Measurements from ENCODE around the gene ACAD11.

Gene ACAD11

DNA sequence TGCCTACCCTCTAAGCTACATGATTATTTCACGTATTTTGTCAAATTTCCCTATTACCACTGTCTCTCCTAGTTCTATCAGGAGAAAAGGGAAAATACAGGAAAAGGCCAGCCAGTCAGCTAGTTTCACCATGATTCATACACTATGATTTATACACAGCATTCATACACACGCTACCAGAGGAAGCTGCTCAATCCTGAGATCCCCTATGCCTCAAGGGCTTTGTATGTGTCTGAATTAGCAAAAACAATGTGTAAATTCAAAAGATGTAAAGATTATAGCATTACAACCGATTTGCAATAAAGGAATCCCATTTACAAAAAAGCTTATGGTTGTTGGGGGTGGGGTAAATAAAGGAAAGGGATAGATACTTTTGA is 65.7 kb downstream of the ACAD11 start:
- TF ChIP-seq FOXM1 (IDR thresholded peaks at IDR 0.05; ENCODE audit: borderline replicate concordance): no peak
- no peak for DNase-seq (ENCODE audit: extremely low spot score)
- ChIA-PET POLR2A (interaction anchor here (1.2 kb wide), 1 partner anchor 66 kb away, joined by 3 read pairs; the partner anchor contains the start of genes ACAD11 and UBA5), CTCF (interaction anchor here (0.7 kb wide), 1 partner anchor 44 kb away, joined by 3 read pairs; no protein-coding TSS in a partner anchor)

- no peak for DNase-seq (ENCODE audit: extremely low spot score)
- ChIA-PET CTCF (interaction anchor here (0.7 kb wide), 1 partner anchor 44 kb away, joined by 3 read pairs; no protein-coding TSS in a partner anchor), POLR2A (no interaction called here)
- no peak for TF ChIP-seq ARNT (IDR thresholded peaks at IDR 0.05)
- TF ChIP-seq L3MBTL2 (conservative IDR thresholded peaks at IDR 0.05): no peak
- TF ChIP-seq FOXM1 (IDR thresholded peaks at IDR 0.05; ENCODE audit: borderline replicate concordance): no peak
- no peak for TF ChIP-seq SP1 (IDR thresholded peaks at IDR 0.05)
- TF ChIP-seq FOXK2 (IDR thresholded peaks at IDR 0.05): no peak
- no peak for TF ChIP-seq SUZ12 (IDR thresholded peaks at IDR 0.05)
- TF ChIP-seq ZNF384 (IDR thresholded peaks at IDR 0.05): no peak
- no peak for TF ChIP-seq BHLHE40 (IDR thresholded peaks at IDR 0.05; ENCODE audit: borderline replicate concordance)
- no peak for TF ChIP-seq HDGF (IDR thresholded peaks at IDR 0.05; ENCODE audit: borderline replicate concordance)
- TF ChIP-seq, protein P1, sequence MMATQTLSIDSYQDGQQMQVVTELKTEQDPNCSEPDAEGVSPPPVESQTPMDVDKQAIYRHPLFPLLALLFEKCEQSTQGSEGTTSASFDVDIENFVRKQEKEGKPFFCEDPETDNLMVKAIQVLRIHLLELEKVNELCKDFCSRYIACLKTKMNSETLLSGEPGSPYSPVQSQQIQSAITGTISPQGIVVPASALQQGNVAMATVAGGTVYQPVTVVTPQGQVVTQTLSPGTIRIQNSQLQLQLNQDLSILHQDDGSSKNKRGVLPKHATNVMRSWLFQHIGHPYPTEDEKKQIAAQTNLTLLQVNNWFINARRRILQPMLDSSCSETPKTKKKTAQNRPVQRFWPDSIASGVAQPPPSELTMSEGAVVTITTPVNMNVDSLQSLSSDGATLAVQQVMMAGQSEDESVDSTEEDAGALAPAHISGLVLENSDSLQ (IDR thresholded peaks at IDR 0.05): no peak
- no peak for TF ChIP-seq TARDBP (IDR thresholded peaks at IDR 0.05)
- TF ChIP-seq NFRKB (IDR thresholded peaks at IDR 0.05): no peak
These were observed 66.2 kb downstream of the ACAD11 start for GRCh38 chr3:132593241-132593946.

GRCh38 chr3:132592216-132592615 is 67.4 kb downstream of the ACAD11 start:
- TF ChIP-seq L3MBTL2 (conservative IDR thresholded peaks at IDR 0.05) (no peak), FOXA1 (IDR thresholded peaks at IDR 0.05) (no peak), LEF1 (IDR thresholded peaks at IDR 0.05; ENCODE audit: borderline replicate concordance) (no peak), NFRKB (IDR thresholded peaks at IDR 0.05) (no peak), FOXM1 (IDR thresholded peaks at IDR 0.05; ENCODE audit: borderline replicate concordance) (no peak), CTBP1 (IDR thresholded peaks at IDR 0.05; ENCODE audit: borderline replicate concordance) (no peak), SP1 (IDR thresholded peaks at IDR 0.05) (no peak), ARNT (IDR thresholded peaks at IDR 0.05) (no peak)
- TF ChIP-seq, protein P1 (IDR thresholded peaks at IDR 0.05): no peak
- POLR2A ChIA-PET: no interaction called here
- CTCF ChIA-PET: no interaction called here
- DNase-seq (ENCODE audit: extremely low spot score): no peak

- TF ChIP-seq TARDBP (IDR thresholded peaks at IDR 0.05) (no peak), ARNT (IDR thresholded peaks at IDR 0.05) (no peak), FOXK2 (IDR thresholded peaks at IDR 0.05) (no peak), SUZ12 (IDR thresholded peaks at IDR 0.05) (no peak), ZNF384 (IDR thresholded peaks at IDR 0.05) (no peak)
- ChIA-PET POLR2A (no interaction called here), CTCF (no interaction called here)
- no peak for DNase-seq (ENCODE audit: extremely low spot score)
These were observed 72.2 kb downstream of the ACAD11 start for GRCh38 chr3:132587401-132587800.

GRCh38 chr3:132573797-132574211 is 85.8 kb downstream of the ACAD11 start:
- no peak for TF ChIP-seq FOXA1 (IDR thresholded peaks at IDR 0.05)
- TF ChIP-seq ZNF384 (IDR thresholded peaks at IDR 0.05): no peak
- no peak for TF ChIP-seq ARNT (IDR thresholded peaks at IDR 0.05)
- no peak for TF ChIP-seq TARDBP (IDR thresholded peaks at IDR 0.05)
- no peak for TF ChIP-seq SUZ12 (IDR thresholded peaks at IDR 0.05)
- no peak for TF ChIP-seq FOXM1 (IDR thresholded peaks at IDR 0.05; ENCODE audit: borderline replicate concordance)
- TF ChIP-seq L3MBTL2 (conservative IDR thresholded peaks at IDR 0.05): no peak
- ChIA-PET CTCF (no interaction called here), POLR2A (no interaction called here)
- DNase-seq (ENCODE audit: extremely low spot score): no peak

DNA sequence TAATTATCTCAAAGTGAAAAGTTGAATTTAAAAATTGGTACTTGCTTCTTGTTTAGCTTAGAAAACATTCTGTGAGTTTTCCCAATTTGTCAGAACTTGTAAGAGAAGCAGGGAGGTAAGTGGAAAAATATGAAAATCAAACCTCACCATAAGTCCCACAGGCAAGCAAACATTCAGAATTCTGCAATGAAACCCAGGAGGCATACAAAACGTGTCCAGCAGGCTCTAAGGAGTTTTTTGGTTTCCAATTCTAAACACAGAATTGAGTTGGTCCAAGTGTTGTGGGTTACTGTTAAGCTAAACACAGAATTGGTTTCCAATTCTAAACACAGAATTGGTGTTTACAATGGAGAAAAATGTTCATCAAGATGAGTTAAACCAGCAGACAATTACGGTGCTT is 89.6 kb downstream of the ACAD11 start:
- ChIA-PET CTCF (no interaction called here), POLR2A (no interaction called here)
- no peak for TF ChIP-seq ELF4 (IDR thresholded peaks at IDR 0.05)
- no peak for TF ChIP-seq L3MBTL2 (conservative IDR thresholded peaks at IDR 0.05)
- no peak for TF ChIP-seq SP1 (IDR thresholded peaks at IDR 0.05)
- TF ChIP-seq LEF1 (IDR thresholded peaks at IDR 0.05; ENCODE audit: borderline replicate concordance): no peak
- TF ChIP-seq ARNT (IDR thresholded peaks at IDR 0.05): no peak
- TF ChIP-seq FOXA1 (IDR thresholded peaks at IDR 0.05): no peak
- TF ChIP-seq, protein P1 (IDR thresholded peaks at IDR 0.05): no peak
- TF ChIP-seq FOXM1 (IDR thresholded peaks at IDR 0.05; ENCODE audit: borderline replicate concordance): no peak
- TF ChIP-seq ZNF384 (IDR thresholded peaks at IDR 0.05): no peak
- no peak for TF ChIP-seq HDGF (IDR thresholded peaks at IDR 0.05; ENCODE audit: borderline replicate concordance)
- TF ChIP-seq SUZ12 (IDR thresholded peaks at IDR 0.05): no peak
- no peak for TF ChIP-seq TARDBP (IDR thresholded peaks at IDR 0.05)
- TF ChIP-seq CTBP1 (IDR thresholded peaks at IDR 0.05; ENCODE audit: borderline replicate concordance): no peak
- TF ChIP-seq FOXK2 (IDR thresholded peaks at IDR 0.05): no peak
- no peak for TF ChIP-seq NFRKB (IDR thresholded peaks at IDR 0.05)
- TF ChIP-seq BHLHE40 (IDR thresholded peaks at IDR 0.05; ENCODE audit: borderline replicate concordance): no peak
- no peak for DNase-seq (ENCODE audit: extremely low spot score)

DNA sequence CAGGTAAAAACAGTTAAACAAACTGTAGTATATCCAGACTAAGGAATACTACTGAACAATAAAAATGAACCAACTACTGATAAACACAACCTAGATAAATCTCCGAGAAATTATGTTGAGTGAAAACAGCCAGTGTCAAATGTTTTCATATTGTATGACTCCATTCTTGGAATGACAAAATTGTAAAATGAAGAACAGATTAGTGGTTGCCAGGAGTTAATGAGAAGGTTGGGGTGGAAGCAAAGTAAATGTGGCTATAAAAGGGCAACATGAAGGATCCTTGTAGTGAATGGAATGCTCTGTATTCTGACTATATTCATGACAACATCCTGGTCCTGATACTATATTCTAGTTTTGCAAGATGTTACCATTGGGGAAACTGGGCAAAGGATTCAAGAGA is 90.0 kb downstream of the ACAD11 start:
- CTCF ChIA-PET: no interaction called here
- POLR2A ChIA-PET: no interaction called here
- no peak for TF ChIP-seq SUZ12 (IDR thresholded peaks at IDR 0.05)
- no peak for TF ChIP-seq TARDBP (IDR thresholded peaks at IDR 0.05)
- TF ChIP-seq FOXK2 (IDR thresholded peaks at IDR 0.05): no peak
- TF ChIP-seq L3MBTL2 (conservative IDR thresholded peaks at IDR 0.05): no peak
- no peak for TF ChIP-seq CTBP1 (IDR thresholded peaks at IDR 0.05; ENCODE audit: borderline replicate concordance)
- TF ChIP-seq LEF1 (IDR thresholded peaks at IDR 0.05; ENCODE audit: borderline replicate concordance): no peak
- no peak for TF ChIP-seq ELF4 (IDR thresholded peaks at IDR 0.05)
- no peak for TF ChIP-seq SP1 (IDR thresholded peaks at IDR 0.05)
- no peak for TF ChIP-seq BHLHE40 (IDR thresholded peaks at IDR 0.05; ENCODE audit: borderline replicate concordance)
- no peak for TF ChIP-seq FOXA1 (IDR thresholded peaks at IDR 0.05)
- TF ChIP-seq ZNF384 (IDR thresholded peaks at IDR 0.05): no peak
- no peak for TF ChIP-seq HDGF (IDR thresholded peaks at IDR 0.05; ENCODE audit: borderline replicate concordance)
- TF ChIP-seq ARNT (IDR thresholded peaks at IDR 0.05): no peak
- no peak for TF ChIP-seq FOXM1 (IDR thresholded peaks at IDR 0.05; ENCODE audit: borderline replicate concordance)
- TF ChIP-seq NFRKB (IDR thresholded peaks at IDR 0.05): no peak
- TF ChIP-seq, protein P1 (IDR thresholded peaks at IDR 0.05): no peak
- DNase-seq (ENCODE audit: extremely low spot score): no peak
